ENCODE data around the gene NDUFC2.
"Not testable (repeated sequence)": the region's sequence is repeated elsewhere in the genome, so short reads cannot be mapped to it uniquely, and the experiment has no call there.

NDUFC2 gene

GRCh38 chr11:78079232-78080083, at the start of gene NDUFC2:
Gene NDUFC2, minus strand, starts transcription at chr11:78079862. Its CDS starts 118 bp downstream, at chr11:78079744.
- DNase-seq (ENCODE audit: low spot score), result peak; percentile 71

- DNase-seq (ENCODE audit: low spot score), result no peak
Measured at GRCh38 chr11:78127403-78127802, 47.7 kb upstream of the NDUFC2 start.

GRCh38 chr11:78112582-78113275, 33.1 kb upstream of the NDUFC2 start:
- no peak for DNase-seq (ENCODE audit: low spot score)

- no peak for DNase-seq (ENCODE audit: low spot score)
Measured at GRCh38 chr11:78111298-78111697, 31.6 kb upstream of the NDUFC2 start.

- DNase-seq (ENCODE audit: low spot score), result no peak
Measured at GRCh38 chr11:78110830-78111229, 31.2 kb upstream of the NDUFC2 start.

- DNase-seq (ENCODE audit: low spot score), result no peak
Measured at GRCh38 chr11:78110351-78110750, 30.7 kb upstream of the NDUFC2 start.

GRCh38 chr11:78109081-78110015, 29.7 kb upstream of the NDUFC2 start:
- DNase-seq (ENCODE audit: low spot score), result no peak

GRCh38 chr11:78100676-78101472, 21.2 kb upstream of the NDUFC2 start:
- no peak for DNase-seq (ENCODE audit: low spot score)

- no peak for DNase-seq (ENCODE audit: low spot score)
Measured at GRCh38 chr11:78100261-78100660, 20.6 kb upstream of the NDUFC2 start.

GRCh38 chr11:78099666-78100065, 20.0 kb upstream of the NDUFC2 start:
- DNase-seq (ENCODE audit: low spot score), result no peak

- DNase-seq (ENCODE audit: low spot score), result no peak
Measured at GRCh38 chr11:78097666-78098385, 18.2 kb upstream of the NDUFC2 start.

- DNase-seq (ENCODE audit: low spot score), result no peak
Measured at GRCh38 chr11:78094250-78094649, 14.6 kb upstream of the NDUFC2 start.

GRCh38 chr11:78086521-78087074, 6.9 kb upstream of the NDUFC2 start:
- not testable (repeated sequence) for DNase-seq (ENCODE audit: low spot score)

GRCh38 chr11:78085972-78086371, 6.3 kb upstream of the NDUFC2 start:
- DNase-seq (ENCODE audit: low spot score), result no peak

GRCh38 chr11:78084506-78084905, 4.8 kb upstream of the NDUFC2 start:
- not testable (repeated sequence) for DNase-seq (ENCODE audit: low spot score)

- no peak for DNase-seq (ENCODE audit: low spot score)
Measured at GRCh38 chr11:78083021-78083420, 3.4 kb upstream of the NDUFC2 start.

GRCh38 chr11:78082146-78082545, 2.5 kb upstream of the NDUFC2 start:
- no peak for DNase-seq (ENCODE audit: low spot score)

- DNase-seq (ENCODE audit: low spot score), result no peak
Measured at GRCh38 chr11:78081583-78081982, 1.9 kb upstream of the NDUFC2 start.

- no peak for DNase-seq (ENCODE audit: low spot score)
Measured at GRCh38 chr11:78080818-78081495, 1.3 kb upstream of the NDUFC2 start.

Data from CD4-positive, alpha-beta T cell treated with Interleukin-2 at 100 ng/mL for 4 hours (primary cell).